HFFc6 (cell line): ENCODE results near the gene SLC4A11. TPM values are rescaled to one million over a fixed set of nuclear protein-coding genes. Genes with fewer than 3 reads are reported as not detected.

Experiments used
- DNase-seq: peaks from one replicate; pipeline ENCODE4 v3.0.0-alpha.2; 2018
- H3K27ac Mint-ChIP-seq: 2 replicates; pipeline ENCODE4 v1.8.0; 2020; ENCODE audit warnings: mild to moderate bottlenecking, mixed read lengths
- H3K27me3 Mint-ChIP-seq: 2 replicates; pipeline ENCODE4 v1.8.0; 2021; ENCODE audit warnings: mild to moderate bottlenecking, moderate library complexity, mixed read lengths; ENCODE audit not compliant: insufficient read depth
- H3K36me3 Mint-ChIP-seq: 2 replicates; pipeline ENCODE4 v1.8.0; 2021; ENCODE audit warnings: low read depth, mixed read lengths
- H3K4me1 Mint-ChIP-seq: 2 replicates; pipeline ENCODE4 v1.8.0; 2020; ENCODE audit warnings: low read depth, mixed read lengths
- H3K4me3 Mint-ChIP-seq: 2 replicates; pipeline ENCODE4 v1.8.0; 2020; ENCODE audit warnings: mild to moderate bottlenecking, moderate library complexity, mixed read lengths
- H3K9me3 Mint-ChIP-seq: 2 replicates; pipeline ENCODE4 v1.8.0; 2020; ENCODE audit warnings: mild to moderate bottlenecking, mixed read lengths
- total RNA-seq, 6 experiments: library from RNA; stranded (reverse); fragmentation: NEBNext Ultra II Directional; extraction: Animal tissue kit (Norgen Biotek cat#: 25700); gene quantifications; 2 replicates in 1 of 6; 3 replicates in 5 of 6; pipeline ENCODE4 v1.2.3, GENCODE V29; 2021
- TF ChIP-seq, protein P1 (sequence below): fragments of 200-600 bp; sonication (generic); IDR thresholded peaks from 2 replicates; pipeline ENCODE4 v1.5.0; 2021; ENCODE audit warnings: antibody characterized with exemption, mild to moderate bottlenecking

SLC4A11 gene
- total RNA-seq, 6 experiments from 2014 or later = 2.4 to 3.6 (median 3.1) TPM

DNA sequence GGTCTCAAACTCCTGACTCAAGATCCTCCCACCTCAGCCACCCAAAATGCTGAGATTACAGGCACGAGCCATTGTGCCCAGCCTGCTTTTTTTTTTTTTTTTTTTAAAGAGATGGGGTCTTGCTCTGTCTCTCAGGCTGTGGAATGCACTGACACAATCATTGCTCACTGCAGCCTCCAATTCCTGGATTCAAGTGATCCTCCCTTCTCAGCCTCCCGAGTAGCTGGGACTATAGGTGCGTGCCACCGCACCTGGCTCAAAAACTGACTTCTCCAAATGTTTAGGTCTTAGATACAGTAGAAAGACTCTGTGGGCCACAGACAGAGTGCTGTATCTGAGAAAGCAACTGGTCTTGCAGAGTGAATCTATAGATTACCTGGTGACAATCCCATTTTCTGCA is 31.1 kb upstream of the SLC4A11 start:
- no peak overlapping the region for H3K4me3 Mint-ChIP-seq
- no peak overlapping the region for H3K27ac Mint-ChIP-seq
- no peaks in the 10 kb centered on the region for H3K4me1 Mint-ChIP-seq
- H3K27me3 Mint-ChIP-seq = no peaks in the 10 kb centered on the region; the same call in 1 of the 2 replicates
- H3K36me3 Mint-ChIP-seq = peaks cover 9% of the 10 kb centered on the region
- H3K9me3 Mint-ChIP-seq = no peaks in the 10 kb centered on the region
- DNase-seq = no peak
- TF ChIP-seq, protein P1, sequence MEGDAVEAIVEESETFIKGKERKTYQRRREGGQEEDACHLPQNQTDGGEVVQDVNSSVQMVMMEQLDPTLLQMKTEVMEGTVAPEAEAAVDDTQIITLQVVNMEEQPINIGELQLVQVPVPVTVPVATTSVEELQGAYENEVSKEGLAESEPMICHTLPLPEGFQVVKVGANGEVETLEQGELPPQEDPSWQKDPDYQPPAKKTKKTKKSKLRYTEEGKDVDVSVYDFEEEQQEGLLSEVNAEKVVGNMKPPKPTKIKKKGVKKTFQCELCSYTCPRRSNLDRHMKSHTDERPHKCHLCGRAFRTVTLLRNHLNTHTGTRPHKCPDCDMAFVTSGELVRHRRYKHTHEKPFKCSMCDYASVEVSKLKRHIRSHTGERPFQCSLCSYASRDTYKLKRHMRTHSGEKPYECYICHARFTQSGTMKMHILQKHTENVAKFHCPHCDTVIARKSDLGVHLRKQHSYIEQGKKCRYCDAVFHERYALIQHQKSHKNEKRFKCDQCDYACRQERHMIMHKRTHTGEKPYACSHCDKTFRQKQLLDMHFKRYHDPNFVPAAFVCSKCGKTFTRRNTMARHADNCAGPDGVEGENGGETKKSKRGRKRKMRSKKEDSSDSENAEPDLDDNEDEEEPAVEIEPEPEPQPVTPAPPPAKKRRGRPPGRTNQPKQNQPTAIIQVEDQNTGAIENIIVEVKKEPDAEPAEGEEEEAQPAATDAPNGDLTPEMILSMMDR = no peak

DNA sequence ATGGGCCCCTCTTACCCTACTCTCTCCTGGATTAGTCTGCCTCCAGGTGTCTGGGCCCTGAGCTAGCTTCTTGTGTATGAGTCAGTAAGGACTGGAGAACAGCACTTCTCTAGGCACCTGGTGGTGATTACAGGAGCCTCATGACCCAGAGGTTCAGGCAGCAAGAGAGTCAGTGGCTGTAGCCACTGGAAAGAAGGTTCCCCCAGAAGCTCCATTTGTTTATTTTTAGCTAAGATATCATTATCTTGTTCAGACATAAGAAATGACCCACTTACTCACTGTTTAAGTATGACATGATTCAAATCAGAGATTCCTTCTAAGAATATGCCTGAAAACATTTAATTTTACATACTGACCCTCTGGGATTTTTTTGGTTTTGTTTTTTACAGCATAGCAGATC is 23.6 kb upstream of the SLC4A11 start:
- Mint-ChIP-seq H3K4me3 (no peak overlapping the region), H3K36me3 (peaks cover 57% of the 10 kb centered on the region), H3K27ac (peak overlapping the region; percentile 51), H3K4me1 (peaks cover 14% of the 10 kb centered on the region), H3K27me3 (peaks cover 2% of the 10 kb centered on the region), H3K9me3 (no peaks in the 10 kb centered on the region)
- DNase-seq = peak; percentile 43
- TF ChIP-seq, protein P1 = no peak

DNA sequence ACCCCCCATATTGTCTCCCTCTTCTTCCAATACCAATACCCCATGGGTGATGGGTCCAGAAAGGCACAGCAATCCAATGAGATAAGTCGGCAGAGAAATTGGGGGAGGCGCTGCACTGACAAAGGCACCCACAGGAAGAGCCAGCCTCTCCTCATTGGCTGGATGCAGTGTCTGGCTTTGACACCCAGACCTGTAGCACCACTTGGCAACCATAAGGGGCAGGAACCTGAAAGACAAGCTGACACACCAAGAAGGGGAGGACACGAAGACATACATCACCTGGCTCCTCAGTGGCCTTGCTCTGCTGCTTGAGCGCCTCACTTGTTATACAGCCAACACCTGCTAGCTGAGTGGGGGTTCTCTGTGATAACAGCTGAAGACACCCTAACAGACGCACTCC is 19.4 kb upstream of the SLC4A11 start:
- DNase-seq = no peak
- H3K9me3 Mint-ChIP-seq = no peaks in the 10 kb centered on the region
- H3K27me3 Mint-ChIP-seq = peaks cover 2% of the 10 kb centered on the region
- no peak overlapping the region for H3K4me3 Mint-ChIP-seq
- H3K36me3 Mint-ChIP-seq = peaks cover 48% of the 10 kb centered on the region
- H3K27ac Mint-ChIP-seq = no peak overlapping the region
- TF ChIP-seq, protein P1 = no peak
- H3K4me1 Mint-ChIP-seq = peaks cover 13% of the 10 kb centered on the region

DNA sequence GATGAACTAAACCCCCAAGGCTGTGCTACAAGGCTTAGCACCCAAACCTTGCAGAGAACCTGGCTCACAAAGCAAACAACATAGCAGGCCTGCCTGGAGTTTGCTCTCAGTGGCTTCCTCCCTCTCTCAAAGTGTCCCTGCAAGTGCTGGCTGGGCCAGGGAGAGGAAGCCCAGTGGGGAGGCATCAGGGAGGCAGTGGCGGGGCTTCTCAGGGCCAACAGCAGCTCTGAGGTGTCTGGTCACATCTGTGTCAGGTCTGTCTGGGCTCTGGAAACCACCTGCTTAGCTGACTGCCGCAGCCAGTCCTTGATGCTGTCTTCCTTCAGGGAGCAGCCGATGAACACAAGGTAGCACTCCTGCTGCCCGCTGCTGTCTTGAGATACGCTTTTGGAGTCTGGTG is 16.7 kb upstream of the SLC4A11 start:
- DNase-seq = no peak
- Mint-ChIP-seq H3K27ac (no peak overlapping the region), H3K4me1 (no peaks in the 10 kb centered on the region), H3K36me3 (peaks cover 29% of the 10 kb centered on the region), H3K9me3 (no peaks in the 10 kb centered on the region), H3K4me3 (no peak overlapping the region), H3K27me3 (peaks cover 2% of the 10 kb centered on the region)
- TF ChIP-seq, protein P1 = no peak

DNA sequence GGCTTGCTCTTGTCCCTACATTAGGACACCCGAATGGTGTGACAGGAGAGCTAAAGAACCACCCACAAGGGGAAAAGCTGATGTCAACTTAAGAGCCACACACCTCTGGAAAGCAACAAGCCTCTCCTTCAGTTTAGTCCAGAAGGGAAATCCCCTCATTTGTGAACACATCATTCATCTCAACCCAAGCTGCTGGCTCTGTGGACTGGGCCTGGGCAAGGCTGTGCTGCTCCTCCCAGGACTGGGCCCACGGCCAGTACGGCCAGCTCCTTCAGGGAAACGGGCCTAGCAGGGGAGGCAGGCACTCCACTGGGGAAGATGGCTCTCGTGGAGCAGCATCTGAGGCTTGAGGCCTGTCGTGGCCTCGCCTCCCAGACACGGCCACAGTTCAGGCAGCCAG is 12.8 kb upstream of the SLC4A11 start:
- Mint-ChIP-seq H3K27me3 (peaks cover 4% of the 10 kb centered on the region), H3K36me3 (peaks cover 7% of the 10 kb centered on the region; the same call in 1 of the 2 replicates), H3K4me1 (no peaks in the 10 kb centered on the region), H3K4me3 (no peak overlapping the region), H3K27ac (no peak overlapping the region), H3K9me3 (no peaks in the 10 kb centered on the region)
- TF ChIP-seq, protein P1 = no peak
- no peak for DNase-seq

DNA sequence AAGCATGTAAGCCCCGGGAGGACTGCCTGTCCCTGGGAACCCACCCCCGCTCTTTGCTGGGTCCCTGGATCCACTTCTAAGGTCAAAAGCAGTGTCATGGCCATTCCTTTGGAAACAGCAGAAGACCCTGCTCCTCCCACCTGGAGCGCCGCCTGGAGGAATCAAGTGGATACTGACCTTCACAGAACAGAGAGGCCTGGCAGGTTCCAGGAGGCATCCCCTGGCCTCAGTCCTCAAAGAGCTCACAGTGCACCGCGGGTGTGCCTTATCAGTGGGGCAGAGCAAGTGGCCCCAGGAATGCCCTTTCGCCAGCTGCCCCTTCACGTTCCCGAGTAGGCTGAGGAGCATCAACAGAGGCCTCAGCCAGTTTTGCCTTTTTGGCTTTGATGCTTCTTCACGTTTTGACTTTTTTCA is 11.1 kb upstream of the SLC4A11 start:
- TF ChIP-seq, protein P1 = peak; percentile 66
- Mint-ChIP-seq H3K27ac (no peak overlapping the region), H3K4me3 (no peak overlapping the region), H3K36me3 (no peaks in the 10 kb centered on the region), H3K9me3 (no peaks in the 10 kb centered on the region), H3K27me3 (peaks cover 4% of the 10 kb centered on the region), H3K4me1 (no peaks in the 10 kb centered on the region)
- DNase-seq = no peak
